ENCODE results near the gene NLRP4.

NLRP4 gene

GRCh38 chr19:55866521-55866920 is 30.2 kb downstream of the NLRP4 start:
- Histone ChIP-seq H3K9me3 (ENCODE audit: control insufficient read depth, low read length) (no peaks in the 10 kb centered on the region), H3K9ac (no peak overlapping the region), H3K4me2 (ENCODE audit: low read length) (no peak overlapping the region), H3K79me2 (no peaks in the 10 kb centered on the region), H3K36me3 (ENCODE audit: control insufficient read depth, insufficient read depth, low read length) (no peaks in the 10 kb centered on the region), H2AFZ (no peak overlapping the region), H3K27me3 (ENCODE audit: control insufficient read depth, insufficient read depth, low read length) (no peaks in the 10 kb centered on the region), H3K4me1 (no peaks in the 10 kb centered on the region), H3K27ac (no peak overlapping the region), H3K4me3 (ENCODE audit: low read depth, low read length) (no peak overlapping the region)
- no peak for TF ChIP-seq CTCF (IDR thresholded peaks at IDR 0.05)

DNA sequence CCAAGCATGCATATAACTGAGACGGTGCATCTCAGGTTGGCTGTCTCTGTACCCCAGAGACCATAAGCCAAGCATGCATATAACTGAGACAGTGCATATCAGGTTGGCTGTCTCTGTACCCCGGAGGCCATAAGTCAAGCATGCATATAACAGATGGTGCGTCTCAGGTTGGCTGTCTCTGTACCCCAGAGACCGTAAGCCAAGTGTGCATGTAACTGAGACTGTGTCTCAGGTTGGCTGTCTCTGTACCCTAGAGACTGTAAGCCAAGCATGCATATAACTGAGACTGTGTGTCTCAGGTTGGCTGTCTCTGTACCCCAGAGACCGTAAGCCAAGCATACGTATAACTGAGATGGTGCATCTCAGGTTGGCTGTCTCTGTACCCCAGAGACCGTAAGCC is 30.8 kb downstream of the NLRP4 start:
- H3K9me3 ChIP-seq (ENCODE audit: control insufficient read depth, low read length): no peaks in the 10 kb centered on the region
- no peak overlapping the region for H3K4me3 ChIP-seq (ENCODE audit: low read depth, low read length)
- H3K9ac ChIP-seq: no peak overlapping the region
- no peaks in the 10 kb centered on the region for H3K79me2 ChIP-seq
- no peak overlapping the region for H3K27ac ChIP-seq
- no peak overlapping the region for H3K4me2 ChIP-seq (ENCODE audit: low read length)
- no peak for TF ChIP-seq CTCF (IDR thresholded peaks at IDR 0.05)
- H3K4me1 ChIP-seq: no peaks in the 10 kb centered on the region
- no peaks in the 10 kb centered on the region for H3K27me3 ChIP-seq (ENCODE audit: control insufficient read depth, insufficient read depth, low read length)
- no peaks in the 10 kb centered on the region for H3K36me3 ChIP-seq (ENCODE audit: control insufficient read depth, insufficient read depth, low read length)
- H2AFZ ChIP-seq: no peak overlapping the region

GRCh38 chr19:55870736-55871135 is 34.4 kb downstream of the NLRP4 start:
- no peaks in the 10 kb centered on the region for H3K27me3 ChIP-seq (ENCODE audit: control insufficient read depth, insufficient read depth, low read length)
- no peaks in the 10 kb centered on the region for H3K4me1 ChIP-seq

GRCh38 chr19:55877211-55877610 is 40.9 kb downstream of the NLRP4 start:
- Histone ChIP-seq H3K4me1 (no peaks in the 10 kb centered on the region), H3K79me2 (no peaks in the 10 kb centered on the region), H3K27me3 (ENCODE audit: control insufficient read depth, insufficient read depth, low read length) (no peaks in the 10 kb centered on the region), H3K4me2 (ENCODE audit: low read length) (no peak overlapping the region), H3K36me3 (ENCODE audit: control insufficient read depth, insufficient read depth, low read length) (no peaks in the 10 kb centered on the region), H3K4me3 (ENCODE audit: low read depth, low read length) (no peak overlapping the region), H3K27ac (no peak overlapping the region), H2AFZ (no peak overlapping the region), H3K9ac (no peak overlapping the region), H3K9me3 (ENCODE audit: control insufficient read depth, low read length) (peaks cover 2% of the 10 kb centered on the region)
- TF ChIP-seq CTCF (IDR thresholded peaks at IDR 0.05): no peak

More at GRCh38 chr19:55870736-55871135, 34.4 kb downstream of the NLRP4 start:
- Histone ChIP-seq H3K36me3 (ENCODE audit: control insufficient read depth, insufficient read depth, low read length) (no peaks in the 10 kb centered on the region), H3K27ac (no peak overlapping the region), H3K4me3 (ENCODE audit: low read depth, low read length) (no peak overlapping the region), H2AFZ (no peak overlapping the region), H3K4me2 (ENCODE audit: low read length) (no peak overlapping the region), H3K9me3 (ENCODE audit: control insufficient read depth, low read length) (peaks cover 2% of the 10 kb centered on the region), H3K9ac (no peak overlapping the region), H3K79me2 (no peaks in the 10 kb centered on the region)
- no peak for TF ChIP-seq CTCF (IDR thresholded peaks at IDR 0.05)

- Histone ChIP-seq H2AFZ (no peak overlapping the region), H3K4me3 (ENCODE audit: low read depth, low read length) (no peak overlapping the region), H3K9me3 (ENCODE audit: control insufficient read depth, low read length) (no peaks in the 10 kb centered on the region), H3K4me2 (ENCODE audit: low read length) (no peak overlapping the region), H3K27ac (no peak overlapping the region), H3K79me2 (no peaks in the 10 kb centered on the region), H3K36me3 (ENCODE audit: control insufficient read depth, insufficient read depth, low read length) (no peaks in the 10 kb centered on the region), H3K9ac (no peak overlapping the region), H3K4me1 (no peaks in the 10 kb centered on the region), H3K27me3 (ENCODE audit: control insufficient read depth, insufficient read depth, low read length) (no peaks in the 10 kb centered on the region)
- TF ChIP-seq CTCF (IDR thresholded peaks at IDR 0.05): no peak
These were observed 46.3 kb downstream of the NLRP4 start for GRCh38 chr19:55882626-55883025.

All from parathyroid adenoma (tissue), 2 donors.